WI38 (cell line): Measurements from ENCODE around the gene TRH.
A peak's percentile ranks its signal among the peaks of the same experiment; 100 is the strongest.

ENCODE experiments used
- H3K4me3 ChIP-seq: 2 replicates; pipeline ENCODE4 v1.5.1; 2011; ENCODE audit warnings: low read depth, mild to moderate bottlenecking, control low read depth, low read length
- CTCF ChIP-seq: IDR thresholded peaks from 2 replicates; pipeline ENCODE4 v1.5.1; 2012; ENCODE audit warnings: low read depth, mild to moderate bottlenecking, control low read depth, low read length

TRH gene

GRCh38 chr3:129938140-129938930 is 36.2 kb upstream of the TRH start:
- no peak for TF ChIP-seq CTCF
- H3K4me3 ChIP-seq, result no peak overlapping the region

GRCh38 chr3:129940086-129940485 is 34.4 kb upstream of the TRH start:
- TF ChIP-seq CTCF, result no peak

GRCh38 chr3:129942296-129942695 is 32.2 kb upstream of the TRH start:
- peak; percentile 72 for TF ChIP-seq CTCF

More at GRCh38 chr3:129940086-129940485, 34.4 kb upstream of the TRH start:
- H3K4me3 ChIP-seq, result no peak overlapping the region

GRCh38 chr3:129943020-129943419 is 31.5 kb upstream of the TRH start:
- no peak for TF ChIP-seq CTCF
- H3K4me3 ChIP-seq, result no peak overlapping the region

More at GRCh38 chr3:129942296-129942695, 32.2 kb upstream of the TRH start:
- no peak overlapping the region for H3K4me3 ChIP-seq

- H3K4me3 ChIP-seq, result no peak overlapping the region
- TF ChIP-seq CTCF, result no peak
These were observed 29.8 kb upstream of the TRH start for GRCh38 chr3:129944709-129945108.

GRCh38 chr3:129947538-129948240 is 26.8 kb upstream of the TRH start:
- no peak for TF ChIP-seq CTCF
- no peak overlapping the region for H3K4me3 ChIP-seq
